ENCODE measurements around the gene GNRHR.
"Not testable (repeated sequence)": the region's sequence is repeated elsewhere in the genome, so short reads cannot be mapped to it uniquely, and the experiment has no call there.

GNRHR gene

GRCh38 chr4:67754288-67754687 lies at the start of gene GNRHR:
TSS of gene GNRHR (minus strand) at chr4:67754388. CDS start at chr4:67754335, 53 bp downstream.
- Histone ChIP-seq H3K36me3 (ENCODE audit: control insufficient read depth, insufficient read depth, low read length) (no peaks in the 10 kb centered on the region), H3K9me3 (ENCODE audit: control insufficient read depth, insufficient read depth, low read length) (no peaks in the 10 kb centered on the region), H3K27me3 (ENCODE audit: control insufficient read depth, insufficient read depth, low read length) (no peaks in the 10 kb centered on the region), H3K4me1 (ENCODE audit: control insufficient read depth, insufficient read depth, low read length) (peaks cover 3% of the 10 kb centered on the region), H3K9ac (ENCODE audit: low read depth, low read length) (no peak within 1 kb of the TSS), H3K4me3 (ENCODE audit: low read depth, low read length) (no peak within 1 kb of the TSS)

- H3K4me1 ChIP-seq (ENCODE audit: control insufficient read depth, insufficient read depth, low read length), result no peaks in the 10 kb centered on the region
- H3K36me3 ChIP-seq (ENCODE audit: control insufficient read depth, insufficient read depth, low read length), result no peaks in the 10 kb centered on the region
- H3K9me3 ChIP-seq (ENCODE audit: control insufficient read depth, insufficient read depth, low read length), result no peaks in the 10 kb centered on the region
- no peak overlapping the region for H3K9ac ChIP-seq (ENCODE audit: low read depth, low read length)
- no peaks in the 10 kb centered on the region for H3K27me3 ChIP-seq (ENCODE audit: control insufficient read depth, insufficient read depth, low read length)
- H3K4me3 ChIP-seq (ENCODE audit: low read depth, low read length), result no peak overlapping the region
Measured at GRCh38 chr4:67796810-67797209, 42.6 kb upstream of the GNRHR start.

- Histone ChIP-seq H3K4me1 (ENCODE audit: control insufficient read depth, insufficient read depth, low read length) (no peaks in the 10 kb centered on the region), H3K9ac (ENCODE audit: low read depth, low read length) (no peak overlapping the region)
Measured at GRCh38 chr4:67790721-67791120, 36.5 kb upstream of the GNRHR start.

GRCh38 chr4:67787311-67787710 lies 33.1 kb upstream of the GNRHR start:
- Histone ChIP-seq H3K4me3 (ENCODE audit: low read depth, low read length) (no peak overlapping the region), H3K9me3 (ENCODE audit: control insufficient read depth, insufficient read depth, low read length) (no peaks in the 10 kb centered on the region), H3K27me3 (ENCODE audit: control insufficient read depth, insufficient read depth, low read length) (no peaks in the 10 kb centered on the region), H3K4me1 (ENCODE audit: control insufficient read depth, insufficient read depth, low read length) (no peaks in the 10 kb centered on the region), H3K9ac (ENCODE audit: low read depth, low read length) (no peak overlapping the region), H3K36me3 (ENCODE audit: control insufficient read depth, insufficient read depth, low read length) (no peaks in the 10 kb centered on the region)

More at GRCh38 chr4:67790721-67791120, 36.5 kb upstream of the GNRHR start:
- Histone ChIP-seq H3K27me3 (ENCODE audit: control insufficient read depth, insufficient read depth, low read length) (no peaks in the 10 kb centered on the region), H3K36me3 (ENCODE audit: control insufficient read depth, insufficient read depth, low read length) (no peaks in the 10 kb centered on the region), H3K4me3 (ENCODE audit: low read depth, low read length) (no peak overlapping the region), H3K9me3 (ENCODE audit: control insufficient read depth, insufficient read depth, low read length) (no peaks in the 10 kb centered on the region)

GRCh38 chr4:67785528-67785927 lies 31.3 kb upstream of the GNRHR start:
- Histone ChIP-seq H3K9me3 (ENCODE audit: control insufficient read depth, insufficient read depth, low read length) (no peaks in the 10 kb centered on the region), H3K4me3 (ENCODE audit: low read depth, low read length) (no peak overlapping the region), H3K36me3 (ENCODE audit: control insufficient read depth, insufficient read depth, low read length) (no peaks in the 10 kb centered on the region), H3K9ac (ENCODE audit: low read depth, low read length) (no peak overlapping the region), H3K27me3 (ENCODE audit: control insufficient read depth, insufficient read depth, low read length) (no peaks in the 10 kb centered on the region), H3K4me1 (ENCODE audit: control insufficient read depth, insufficient read depth, low read length) (no peaks in the 10 kb centered on the region)

- H3K4me3 ChIP-seq (ENCODE audit: low read depth, low read length), result no peak overlapping the region
Measured at GRCh38 chr4:67779631-67780030, 25.4 kb upstream of the GNRHR start.

GRCh38 chr4:67776746-67777145 lies 22.6 kb upstream of the GNRHR start:
- Histone ChIP-seq H3K9me3 (ENCODE audit: control insufficient read depth, insufficient read depth, low read length) (no peaks in the 10 kb centered on the region), H3K9ac (ENCODE audit: low read depth, low read length) (no peak overlapping the region)

More at GRCh38 chr4:67779631-67780030, 25.4 kb upstream of the GNRHR start:
- Histone ChIP-seq H3K9ac (ENCODE audit: low read depth, low read length) (no peak overlapping the region), H3K9me3 (ENCODE audit: control insufficient read depth, insufficient read depth, low read length) (no peaks in the 10 kb centered on the region), H3K4me1 (ENCODE audit: control insufficient read depth, insufficient read depth, low read length) (no peaks in the 10 kb centered on the region), H3K27me3 (ENCODE audit: control insufficient read depth, insufficient read depth, low read length) (no peaks in the 10 kb centered on the region), H3K36me3 (ENCODE audit: control insufficient read depth, insufficient read depth, low read length) (no peaks in the 10 kb centered on the region)

GRCh38 chr4:67770422-67770821 lies 16.2 kb upstream of the GNRHR start:
- Histone ChIP-seq H3K9me3 (ENCODE audit: control insufficient read depth, insufficient read depth, low read length) (no peaks in the 10 kb centered on the region), H3K4me1 (ENCODE audit: control insufficient read depth, insufficient read depth, low read length) (no peaks in the 10 kb centered on the region), H3K4me3 (ENCODE audit: low read depth, low read length) (no peak overlapping the region), H3K36me3 (ENCODE audit: control insufficient read depth, insufficient read depth, low read length) (no peaks in the 10 kb centered on the region), H3K27me3 (ENCODE audit: control insufficient read depth, insufficient read depth, low read length) (no peaks in the 10 kb centered on the region), H3K9ac (ENCODE audit: low read depth, low read length) (no peak overlapping the region)

More at GRCh38 chr4:67776746-67777145, 22.6 kb upstream of the GNRHR start:
- Histone ChIP-seq H3K4me3 (ENCODE audit: low read depth, low read length) (no peak overlapping the region), H3K36me3 (ENCODE audit: control insufficient read depth, insufficient read depth, low read length) (no peaks in the 10 kb centered on the region), H3K27me3 (ENCODE audit: control insufficient read depth, insufficient read depth, low read length) (no peaks in the 10 kb centered on the region), H3K4me1 (ENCODE audit: control insufficient read depth, insufficient read depth, low read length) (no peaks in the 10 kb centered on the region)

GRCh38 chr4:67765928-67766327 lies 11.7 kb upstream of the GNRHR start:
- H3K36me3 ChIP-seq (ENCODE audit: control insufficient read depth, insufficient read depth, low read length), result no peaks in the 10 kb centered on the region
- no peaks in the 10 kb centered on the region for H3K9me3 ChIP-seq (ENCODE audit: control insufficient read depth, insufficient read depth, low read length)
- no peak overlapping the region for H3K4me3 ChIP-seq (ENCODE audit: low read depth, low read length)
- H3K4me1 ChIP-seq (ENCODE audit: control insufficient read depth, insufficient read depth, low read length), result no peaks in the 10 kb centered on the region
- no peaks in the 10 kb centered on the region for H3K27me3 ChIP-seq (ENCODE audit: control insufficient read depth, insufficient read depth, low read length)
- no peak overlapping the region for H3K9ac ChIP-seq (ENCODE audit: low read depth, low read length)

- H3K4me3 ChIP-seq (ENCODE audit: low read depth, low read length), result no peak overlapping the region
- H3K27me3 ChIP-seq (ENCODE audit: control insufficient read depth, insufficient read depth, low read length), result no peaks in the 10 kb centered on the region
- no peak overlapping the region for H3K9ac ChIP-seq (ENCODE audit: low read depth, low read length)
- H3K36me3 ChIP-seq (ENCODE audit: control insufficient read depth, insufficient read depth, low read length), result no peaks in the 10 kb centered on the region
- H3K9me3 ChIP-seq (ENCODE audit: control insufficient read depth, insufficient read depth, low read length), result no peaks in the 10 kb centered on the region
- H3K4me1 ChIP-seq (ENCODE audit: control insufficient read depth, insufficient read depth, low read length), result no peaks in the 10 kb centered on the region
Measured at GRCh38 chr4:67765401-67765800, 11.2 kb upstream of the GNRHR start.

GRCh38 chr4:67764183-67764582 lies 10.0 kb upstream of the GNRHR start:
- Histone ChIP-seq H3K9ac (ENCODE audit: low read depth, low read length) (no peak overlapping the region), H3K4me1 (ENCODE audit: control insufficient read depth, insufficient read depth, low read length) (no peaks in the 10 kb centered on the region), H3K9me3 (ENCODE audit: control insufficient read depth, insufficient read depth, low read length) (no peaks in the 10 kb centered on the region), H3K27me3 (ENCODE audit: control insufficient read depth, insufficient read depth, low read length) (no peaks in the 10 kb centered on the region), H3K36me3 (ENCODE audit: control insufficient read depth, insufficient read depth, low read length) (no peaks in the 10 kb centered on the region), H3K4me3 (ENCODE audit: low read depth, low read length) (no peak overlapping the region)

GRCh38 chr4:67762086-67762485 lies 7.9 kb upstream of the GNRHR start:
- Histone ChIP-seq H3K9me3 (ENCODE audit: control insufficient read depth, insufficient read depth, low read length) (no peaks in the 10 kb centered on the region), H3K9ac (ENCODE audit: low read depth, low read length) (no peak overlapping the region), H3K4me3 (ENCODE audit: low read depth, low read length) (no peak overlapping the region), H3K36me3 (ENCODE audit: control insufficient read depth, insufficient read depth, low read length) (no peaks in the 10 kb centered on the region), H3K4me1 (ENCODE audit: control insufficient read depth, insufficient read depth, low read length) (peaks cover 3% of the 10 kb centered on the region), H3K27me3 (ENCODE audit: control insufficient read depth, insufficient read depth, low read length) (no peaks in the 10 kb centered on the region)

- H3K9me3 ChIP-seq (ENCODE audit: control insufficient read depth, insufficient read depth, low read length); H3K4me3 ChIP-seq (ENCODE audit: low read depth, low read length); H3K27me3 ChIP-seq (ENCODE audit: control insufficient read depth, insufficient read depth, low read length); H3K9ac ChIP-seq (ENCODE audit: low read depth, low read length); H3K36me3 ChIP-seq (ENCODE audit: control insufficient read depth, insufficient read depth, low read length); H3K4me1 ChIP-seq (ENCODE audit: control insufficient read depth, insufficient read depth, low read length): not testable (repeated sequence)
Measured at GRCh38 chr4:67756991-67757390, 2.8 kb upstream of the GNRHR start.

Measured in iPS-15b (cell line).